Endothelial cell of umbilical vein (primary cell): Measurements from ENCODE around the gene ADAT1.

ENCODE experiments used
- CTCF ChIP-seq, 2 donors: IDR thresholded peaks; 1 replicate in 1 of 2; 2 replicates in 1 of 2; pipeline ENCODE4 v1.5.1; 2011; ENCODE audit warnings: low read length in 2 of 2, mild to moderate bottlenecking in 2 of 2, moderate library complexity in 2 of 2, control low read depth in 1 of 2, inconsistent platforms in 1 of 2, low read depth in 1 of 2; ENCODE audit not compliant: insufficient read depth in 1 of 2; ENCODE audit errors: extremely low read depth in 1 of 2
- EZH2 ChIP-seq: IDR thresholded peaks from 2 replicates; pipeline ENCODE4 v1.6.1; 2012; ENCODE audit warnings: borderline replicate concordance, low read depth, mild to moderate bottlenecking, moderate library complexity, low read length, inconsistent platforms; ENCODE audit not compliant: severe bottlenecking
- JUN ChIP-seq: IDR thresholded peaks from 2 replicates; pipeline ENCODE4 v1.6.1; 2011; ENCODE audit warnings: borderline replicate concordance, low read depth; ENCODE audit not compliant: insufficient read length, insufficient read depth
- MAX ChIP-seq: IDR thresholded peaks from 2 replicates; pipeline ENCODE4 v1.6.1; 2011; ENCODE audit not compliant: insufficient read depth, insufficient read length
- MYC ChIP-seq: IDR thresholded peaks from one replicate; pipeline ENCODE4 v1.6.1; 2011; ENCODE audit warnings: mild to moderate bottlenecking, low read depth, low read length
- POLR2A ChIP-seq: IDR thresholded peaks from 2 replicates; pipeline ENCODE4 v1.6.1; 2012; ENCODE audit warnings: low read depth, mild to moderate bottlenecking, control low read depth, low read length
- POLR2AphosphoS5 ChIP-seq: IDR thresholded peaks from 2 replicates; pipeline ENCODE4 v1.6.1; 2012; ENCODE audit warnings: low read depth, mild to moderate bottlenecking, control low read depth, low read length, moderate library complexity; ENCODE audit not compliant: insufficient read depth

- TF ChIP-seq POLR2A (no peak), CTCF (IDR thresholded peaks at IDR 0.05; ENCODE audit: extremely low read depth in 1 of 2, insufficient read depth in 1 of 2, low read depth in 1 of 2, low read length in 2 of 2) (no peak), MYC (no peak), MAX (no peak), POLR2AphosphoS5 (no peak), JUN (no peak), EZH2 (no peak)
Measured at GRCh38 chr16:75588716-75589115, 34.4 kb downstream of the ADAT1 start.
